Measurements from ENCODE around the gene LEP. TPM values are rescaled to one million over a fixed set of nuclear protein-coding genes. Genes with fewer than 3 reads are reported as not detected.
"Not testable (repeated sequence)": the region's sequence is repeated elsewhere in the genome, so short reads cannot be mapped to it uniquely, and the experiment has no call there.

The LEP gene
- total RNA-seq, 1 donor from 2014 or later, result not detected

DNA sequence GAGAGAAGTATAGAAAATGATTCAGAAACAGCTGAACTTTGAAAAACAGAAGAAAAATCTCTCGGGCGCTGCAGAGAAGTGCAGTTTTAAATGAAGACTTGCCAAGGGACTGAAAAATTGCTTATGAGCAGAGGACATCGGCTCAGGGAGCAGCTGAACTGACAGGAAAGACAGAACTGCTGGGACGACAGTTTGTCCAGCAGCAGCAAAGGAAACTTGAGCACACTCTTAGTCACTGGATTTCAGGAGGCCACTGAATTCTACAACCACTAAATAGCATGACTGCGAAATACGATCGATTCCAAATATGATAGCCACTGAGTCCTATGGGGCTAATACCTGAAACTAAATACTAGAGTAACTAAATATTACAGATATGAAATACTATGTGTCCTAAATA lies 43.0 kb downstream of the LEP start:
- H3K27ac Mint-ChIP-seq, result peak overlapping the region; percentile 42
- Histone ChIP-seq H3K79me2 (ENCODE audit: low read depth) (no peaks in the 10 kb centered on the region), H3K9me3 (ENCODE audit: low read depth) (no peaks in the 10 kb centered on the region), H3K36me3 (no peaks in the 10 kb centered on the region), H3K27ac (no peak overlapping the region), H2AFZ (replicated peaks) (no peak overlapping the region), H3K9ac (no peak overlapping the region), H3F3A (ENCODE audit: low read depth) (no peaks in the 10 kb centered on the region), H3K27me3 (no peaks in the 10 kb centered on the region), H3K4me3 (no peak overlapping the region), H3K4me1 (no peaks in the 10 kb centered on the region), H4K20me1 (ENCODE audit: low read depth) (no peaks in the 10 kb centered on the region), H3K4me2 (no peak overlapping the region)
- H3K36me3 Mint-ChIP-seq, result peaks cover 9% of the 10 kb centered on the region
- no peak overlapping the region for H3K4me3 Mint-ChIP-seq
- peaks cover 14% of the 10 kb centered on the region for H3K27me3 Mint-ChIP-seq (ENCODE audit: insufficient read depth, low read depth)
- H3K4me1 Mint-ChIP-seq, result no peaks in the 10 kb centered on the region
- peaks cover 10% of the 10 kb centered on the region for H3K9me3 Mint-ChIP-seq
- TF ChIP-seq EZH2 (IDR thresholded peaks at IDR 0.05), result no peak
- TF ChIP-seq CTCF (IDR thresholded peaks at IDR 0.05), result no peak
- TF ChIP-seq EZH2phosphoT487 (IDR thresholded peaks at IDR 0.05), result no peak
- DNase-seq (ENCODE audit: low spot score), result no peak

- Histone ChIP-seq H3K4me2 (no peak overlapping the region), H2AFZ (replicated peaks) (no peak overlapping the region), H3K79me2 (ENCODE audit: low read depth) (no peaks in the 10 kb centered on the region), H3K27ac (no peak overlapping the region), H3K27me3 (no peaks in the 10 kb centered on the region), H3K36me3 (no peaks in the 10 kb centered on the region), H3K9ac (no peak overlapping the region), H4K20me1 (ENCODE audit: low read depth) (no peaks in the 10 kb centered on the region), H3K4me3 (no peak overlapping the region), H3K4me1 (no peaks in the 10 kb centered on the region), H3K9me3 (ENCODE audit: low read depth) (peaks cover 7% of the 10 kb centered on the region), H3F3A (ENCODE audit: low read depth) (no peaks in the 10 kb centered on the region)
- H3K27ac Mint-ChIP-seq, result no peak overlapping the region
- peaks cover 10% of the 10 kb centered on the region for H3K27me3 Mint-ChIP-seq (ENCODE audit: insufficient read depth, low read depth)
- no peak for DNase-seq (ENCODE audit: low spot score)
- peaks cover 17% of the 10 kb centered on the region for H3K36me3 Mint-ChIP-seq
- no peak overlapping the region for H3K4me3 Mint-ChIP-seq
- H3K9me3 Mint-ChIP-seq, result peaks cover 7% of the 10 kb centered on the region
- H3K4me1 Mint-ChIP-seq, result no peaks in the 10 kb centered on the region
- TF ChIP-seq CTCF (IDR thresholded peaks at IDR 0.05) (no peak), EZH2 (IDR thresholded peaks at IDR 0.05) (no peak), EZH2phosphoT487 (IDR thresholded peaks at IDR 0.05) (no peak)
Measured at GRCh38 chr7:128287556-128287955, 46.5 kb downstream of the LEP start.

- H3F3A ChIP-seq (ENCODE audit: low read depth); H3K4me3 Mint-ChIP-seq; H3K27ac Mint-ChIP-seq: not testable (repeated sequence)
Measured at GRCh38 chr7:128298004-128298403, 56.9 kb downstream of the LEP start.

GRCh38 chr7:128299109-128299607 lies 58.1 kb downstream of the LEP start:
- no peak for TF ChIP-seq EZH2phosphoT487 (IDR thresholded peaks at IDR 0.05)
- no peak for TF ChIP-seq CTCF (IDR thresholded peaks at IDR 0.05)
- TF ChIP-seq EZH2 (IDR thresholded peaks at IDR 0.05), result no peak

More at GRCh38 chr7:128298004-128298403, 56.9 kb downstream of the LEP start:
- H3K79me2 ChIP-seq (ENCODE audit: low read depth); H2AFZ ChIP-seq (replicated peaks); H3K27ac ChIP-seq; H3K4me3 ChIP-seq; H4K20me1 ChIP-seq (ENCODE audit: low read depth); H3K36me3 Mint-ChIP-seq; H3K4me1 Mint-ChIP-seq; H3K36me3 ChIP-seq; H3K4me2 ChIP-seq; H3K9me3 Mint-ChIP-seq; H3K9me3 ChIP-seq (ENCODE audit: low read depth); H3K9ac ChIP-seq; H3K27me3 Mint-ChIP-seq (ENCODE audit: insufficient read depth, low read depth); DNase-seq (ENCODE audit: low spot score); H3K27me3 ChIP-seq: not testable (repeated sequence)
- peaks cover 12% of the 10 kb centered on the region for H3K4me1 ChIP-seq

More at GRCh38 chr7:128299109-128299607, 58.1 kb downstream of the LEP start:
- Mint-ChIP-seq H3K27me3 (ENCODE audit: insufficient read depth, low read depth) (peaks cover 3% of the 10 kb centered on the region), H3K4me1 (peaks cover 8% of the 10 kb centered on the region), H3K36me3 (peaks cover 2% of the 10 kb centered on the region), H3K4me3 (no peak overlapping the region), H3K27ac (no peak overlapping the region), H3K9me3 (no peaks in the 10 kb centered on the region)
- Histone ChIP-seq H3K36me3 (no peaks in the 10 kb centered on the region), H3K27ac (no peak overlapping the region), H2AFZ (replicated peaks) (no peak overlapping the region), H3F3A (ENCODE audit: low read depth) (peaks cover 8% of the 10 kb centered on the region), H3K4me3 (no peak overlapping the region), H3K4me1 (peaks cover 12% of the 10 kb centered on the region), H3K27me3 (no peaks in the 10 kb centered on the region), H3K9me3 (ENCODE audit: low read depth) (no peaks in the 10 kb centered on the region), H3K9ac (no peak overlapping the region), H4K20me1 (ENCODE audit: low read depth) (no peaks in the 10 kb centered on the region), H3K4me2 (peak overlapping the region; percentile 24), H3K79me2 (ENCODE audit: low read depth) (no peaks in the 10 kb centered on the region)
- peak; percentile 15 for DNase-seq (ENCODE audit: low spot score)

All from neural progenitor cell (in vitro differentiated cells).